ENCODE data around the gene FRAT2. TPM values are rescaled to one million over a fixed set of nuclear protein-coding genes. Genes with fewer than 3 reads are reported as not detected.

Gene FRAT2
- total RNA-seq, 1 experiment from 2014 or later, result 8.3 TPM

DNA sequence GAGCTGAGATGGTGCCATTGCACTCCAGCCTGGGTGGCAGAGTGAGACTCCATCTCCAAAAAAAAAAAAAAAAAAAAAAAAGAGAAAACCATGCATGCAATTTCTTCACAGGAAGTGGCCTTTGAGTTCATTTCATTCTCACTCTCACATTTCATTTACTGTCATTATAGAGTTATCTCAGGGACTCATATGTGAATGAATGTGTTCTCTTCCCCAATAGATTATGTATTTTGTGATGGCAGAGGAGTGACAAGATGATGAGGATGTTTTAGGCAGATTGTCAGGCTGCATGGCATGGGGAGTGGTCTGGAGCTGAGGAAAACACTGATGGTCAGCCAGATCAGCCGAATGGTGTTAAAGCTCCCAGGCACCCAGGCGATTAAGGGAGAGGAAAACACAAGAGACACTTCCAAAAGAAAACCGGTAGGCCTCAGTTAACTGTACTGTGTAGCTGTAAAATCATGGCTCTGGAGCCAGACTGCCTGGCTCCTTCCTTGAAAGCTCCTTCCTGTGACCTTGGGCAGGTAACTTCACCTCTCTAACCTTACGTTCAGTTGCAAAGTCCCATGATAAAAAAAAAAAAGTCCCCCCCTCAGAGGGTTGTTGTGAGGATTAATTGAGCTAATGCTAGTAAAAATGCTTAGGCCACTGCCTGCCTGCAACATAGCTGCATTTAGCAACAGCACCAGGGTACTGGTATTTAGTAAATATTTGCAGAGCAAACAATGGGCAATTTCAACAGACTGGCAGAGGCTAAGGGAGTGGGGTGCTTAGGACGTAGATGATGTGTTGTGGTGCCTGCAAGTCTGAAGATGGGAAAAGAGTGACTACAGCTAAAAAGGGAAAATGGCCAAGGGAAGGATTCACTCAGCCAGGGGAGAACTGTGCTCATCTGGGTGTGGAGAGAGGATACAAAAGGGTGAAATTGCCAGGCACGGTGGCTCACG is 6.9 kb downstream of the FRAT2 start:
- Histone ChIP-seq H2AFZ (ENCODE audit: low read length) (no peak overlapping the region), H3K4me1 (ENCODE audit: low read length) (peaks cover 4% of the 10 kb centered on the region), H3K36me3 (ENCODE audit: insufficient read depth, low read length) (no peaks in the 10 kb centered on the region), H3K9me3 (ENCODE audit: low read length) (no peaks in the 10 kb centered on the region), H3K4me3 (ENCODE audit: low read length) (no peak overlapping the region), H3K79me2 (ENCODE audit: low read length) (peaks cover 8% of the 10 kb centered on the region; the same call in 1 of the 2 replicates), H4K20me1 (ENCODE audit: insufficient read depth, low read depth, low read length) (no peaks in the 10 kb centered on the region; the same call in 1 of the 2 replicates), H3K27me3 (ENCODE audit: low read length) (no peaks in the 10 kb centered on the region), H3K9me2 (replicated peaks; ENCODE audit: insufficient read depth, low read length) (no peaks in the 10 kb centered on the region), H3K9ac (ENCODE audit: low read length) (no peak overlapping the region), H3K4me2 (ENCODE audit: low read depth, low read length, poor library complexity, severe bottlenecking) (no peak overlapping the region), H3K27ac (ENCODE audit: low read length) (no peak overlapping the region)
- no peak for DNase-seq

GRCh38 chr10:97325754-97326153 is 8.8 kb downstream of the FRAT2 start:
- H3K27me3 ChIP-seq (ENCODE audit: low read length), result no peaks in the 10 kb centered on the region
- peaks cover under 1% of the 10 kb centered on the region for H3K4me1 ChIP-seq (ENCODE audit: low read length)
- H3K4me3 ChIP-seq (ENCODE audit: low read length), result no peak overlapping the region
- H2AFZ ChIP-seq (ENCODE audit: low read length), result no peak overlapping the region
- no peak overlapping the region for H3K9ac ChIP-seq (ENCODE audit: low read length)
- no peaks in the 10 kb centered on the region for H3K79me2 ChIP-seq (ENCODE audit: low read length)
- no peak overlapping the region for H3K27ac ChIP-seq (ENCODE audit: low read length)
- no peak for DNase-seq
- H3K9me3 ChIP-seq (ENCODE audit: low read length), result no peaks in the 10 kb centered on the region
- no peaks in the 10 kb centered on the region for H3K9me2 ChIP-seq (replicated peaks; ENCODE audit: insufficient read depth, low read length)
- no peak overlapping the region for H3K4me2 ChIP-seq (ENCODE audit: low read depth, low read length, poor library complexity, severe bottlenecking)
- H4K20me1 ChIP-seq (ENCODE audit: insufficient read depth, low read depth, low read length), result 0 out of 2 replicates have a peak, but pooled peaks cover 3% of the 10 kb centered on the region
- no peaks in the 10 kb centered on the region for H3K36me3 ChIP-seq (ENCODE audit: insufficient read depth, low read length)

DNA sequence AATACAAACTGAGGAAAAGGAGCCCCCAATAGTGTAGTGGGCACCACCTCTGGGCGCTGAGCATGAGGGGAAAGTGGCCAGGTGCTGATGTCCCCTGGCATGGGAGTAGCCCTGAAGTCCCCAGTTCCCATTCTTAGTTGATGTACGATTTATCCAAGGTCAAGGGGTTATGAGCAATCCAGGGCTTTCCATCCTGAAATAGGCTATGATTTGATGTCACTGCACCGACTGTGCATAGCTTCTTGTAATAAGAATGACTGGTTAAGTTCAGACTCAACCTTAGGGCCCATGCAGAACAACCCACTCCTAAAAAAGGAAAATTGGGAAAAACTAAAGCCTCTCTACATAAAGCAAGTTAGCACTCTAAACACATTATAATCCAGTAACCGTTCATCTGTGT is 11.0 kb downstream of the FRAT2 start:
- Histone ChIP-seq H3K79me2 (ENCODE audit: low read length) (no peaks in the 10 kb centered on the region), H3K4me2 (ENCODE audit: low read depth, low read length, poor library complexity, severe bottlenecking) (no peak overlapping the region), H3K9me3 (ENCODE audit: low read length) (no peaks in the 10 kb centered on the region), H3K4me3 (ENCODE audit: low read length) (no peak overlapping the region), H3K9ac (ENCODE audit: low read length) (no peak overlapping the region), H3K27me3 (ENCODE audit: low read length) (no peaks in the 10 kb centered on the region), H3K9me2 (replicated peaks; ENCODE audit: insufficient read depth, low read length) (no peaks in the 10 kb centered on the region), H3K27ac (ENCODE audit: low read length) (no peak overlapping the region), H3K4me1 (ENCODE audit: low read length) (peaks cover 12% of the 10 kb centered on the region), H4K20me1 (ENCODE audit: insufficient read depth, low read depth, low read length) (0 out of 2 replicates have a peak, but pooled peaks cover 3% of the 10 kb centered on the region), H3K36me3 (ENCODE audit: insufficient read depth, low read length) (no peaks in the 10 kb centered on the region), H2AFZ (ENCODE audit: low read length) (no peak overlapping the region)
- DNase-seq, result no peak

DNA sequence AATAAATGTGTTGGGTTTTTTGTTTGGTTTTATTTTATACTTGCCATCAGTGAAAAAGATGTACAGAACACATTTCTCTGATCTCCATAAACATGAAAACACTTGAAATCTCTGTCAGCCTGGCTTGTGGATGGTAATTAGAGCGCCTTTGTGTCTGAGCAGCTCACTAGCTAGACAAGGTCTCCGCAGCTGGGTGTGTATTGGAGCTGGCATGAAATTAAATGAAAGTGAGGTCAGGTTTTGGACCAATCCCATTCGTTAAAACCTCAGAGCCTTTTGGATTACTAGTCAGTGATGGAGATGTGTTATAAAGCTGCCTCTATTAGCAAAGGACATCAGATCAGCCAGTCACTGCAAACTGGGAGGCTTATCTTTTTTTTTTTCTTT is 12.7 kb downstream of the FRAT2 start:
- Histone ChIP-seq H2AFZ (ENCODE audit: low read length) (no peak overlapping the region), H4K20me1 (ENCODE audit: insufficient read depth, low read depth, low read length) (0 out of 2 replicates have a peak, but pooled peaks cover 3% of the 10 kb centered on the region), H3K9me2 (replicated peaks; ENCODE audit: insufficient read depth, low read length) (no peaks in the 10 kb centered on the region), H3K36me3 (ENCODE audit: insufficient read depth, low read length) (no peaks in the 10 kb centered on the region), H3K27ac (ENCODE audit: low read length) (no peak overlapping the region), H3K79me2 (ENCODE audit: low read length) (no peaks in the 10 kb centered on the region), H3K4me3 (ENCODE audit: low read length) (no peak overlapping the region), H3K27me3 (ENCODE audit: low read length) (no peaks in the 10 kb centered on the region), H3K9me3 (ENCODE audit: low read length) (no peaks in the 10 kb centered on the region), H3K4me2 (ENCODE audit: low read depth, low read length, poor library complexity, severe bottlenecking) (no peak overlapping the region), H3K9ac (ENCODE audit: low read length) (no peak overlapping the region), H3K4me1 (ENCODE audit: low read length) (peaks cover 13% of the 10 kb centered on the region)
- no peak for DNase-seq

- Histone ChIP-seq H3K9me3 (ENCODE audit: low read length) (no peaks in the 10 kb centered on the region), H4K20me1 (ENCODE audit: insufficient read depth, low read depth, low read length) (0 out of 2 replicates have a peak, but pooled peaks cover 3% of the 10 kb centered on the region), H3K9me2 (replicated peaks; ENCODE audit: insufficient read depth, low read length) (no peaks in the 10 kb centered on the region), H3K27me3 (ENCODE audit: low read length) (no peaks in the 10 kb centered on the region), H3K4me1 (ENCODE audit: low read length) (peaks cover 13% of the 10 kb centered on the region), H3K4me3 (ENCODE audit: low read length) (peak overlapping the region; percentile 69; the same call in 1 of the 2 replicates), H3K79me2 (ENCODE audit: low read length) (no peaks in the 10 kb centered on the region), H3K9ac (ENCODE audit: low read length) (no peak overlapping the region), H3K27ac (ENCODE audit: low read length) (no peak overlapping the region), H2AFZ (ENCODE audit: low read length) (no peak overlapping the region), H3K36me3 (ENCODE audit: insufficient read depth, low read length) (no peaks in the 10 kb centered on the region), H3K4me2 (ENCODE audit: low read depth, low read length, poor library complexity, severe bottlenecking) (peak overlapping the region; percentile 77)
- no peak for DNase-seq
These were observed 13.3 kb downstream of the FRAT2 start for GRCh38 chr10:97321032-97321803.

GRCh38 chr10:97320480-97321031 is 14.0 kb downstream of the FRAT2 start:
- no peaks in the 10 kb centered on the region for H3K9me2 ChIP-seq (replicated peaks; ENCODE audit: insufficient read depth, low read length)
- no peaks in the 10 kb centered on the region for H3K27me3 ChIP-seq (ENCODE audit: low read length)
- no peaks in the 10 kb centered on the region for H3K36me3 ChIP-seq (ENCODE audit: insufficient read depth, low read length)
- H3K9ac ChIP-seq (ENCODE audit: low read length), result peak overlapping the region; percentile 77
- 0 out of 2 replicates have a peak, but pooled peaks cover 3% of the 10 kb centered on the region for H4K20me1 ChIP-seq (ENCODE audit: insufficient read depth, low read depth, low read length)
- no peak overlapping the region for H3K27ac ChIP-seq (ENCODE audit: low read length)
- no peaks in the 10 kb centered on the region for H3K9me3 ChIP-seq (ENCODE audit: low read length)
- peak overlapping the region; percentile 62; the same call in 1 of the 2 replicates for H2AFZ ChIP-seq (ENCODE audit: low read length)
- H3K79me2 ChIP-seq (ENCODE audit: low read length), result no peaks in the 10 kb centered on the region
- H3K4me2 ChIP-seq (ENCODE audit: low read depth, low read length, poor library complexity, severe bottlenecking), result peak overlapping the region; percentile 77
- H3K4me3 ChIP-seq (ENCODE audit: low read length), result peak overlapping the region; percentile 69
- no peak for DNase-seq
- peaks cover 13% of the 10 kb centered on the region for H3K4me1 ChIP-seq (ENCODE audit: low read length)

GRCh38 chr10:97319671-97320479 is 14.7 kb downstream of the FRAT2 start:
- H2AFZ ChIP-seq (ENCODE audit: low read length), result peak overlapping the region; percentile 62; the same call in 1 of the 2 replicates
- no peak overlapping the region for H3K27ac ChIP-seq (ENCODE audit: low read length)
- H3K9ac ChIP-seq (ENCODE audit: low read length), result peak overlapping the region; percentile 77
- H4K20me1 ChIP-seq (ENCODE audit: insufficient read depth, low read depth, low read length), result 0 out of 2 replicates have a peak, but pooled peaks cover 3% of the 10 kb centered on the region
- peak; percentile 78 for DNase-seq
- no peaks in the 10 kb centered on the region for H3K9me3 ChIP-seq (ENCODE audit: low read length)
- H3K79me2 ChIP-seq (ENCODE audit: low read length), result no peaks in the 10 kb centered on the region
- no peaks in the 10 kb centered on the region for H3K36me3 ChIP-seq (ENCODE audit: insufficient read depth, low read length)
- peak overlapping the region; percentile 77 for H3K4me2 ChIP-seq (ENCODE audit: low read depth, low read length, poor library complexity, severe bottlenecking)
- peaks cover 13% of the 10 kb centered on the region for H3K4me1 ChIP-seq (ENCODE audit: low read length)
- peak overlapping the region; percentile 69 for H3K4me3 ChIP-seq (ENCODE audit: low read length)
- H3K27me3 ChIP-seq (ENCODE audit: low read length), result no peaks in the 10 kb centered on the region
- H3K9me2 ChIP-seq (replicated peaks; ENCODE audit: insufficient read depth, low read length), result no peaks in the 10 kb centered on the region
